ENCODE results near the gene SBF2. TPM values are rescaled to one million over a fixed set of nuclear protein-coding genes. Genes with fewer than 3 reads are reported as not detected.

SBF2 gene
- total RNA-seq, 1 experiment from 2014 or later: 30.2 TPM

GRCh38 chr11:9803685-9804418, 490.2 kb downstream of the SBF2 start:
- no peak overlapping the region for H2AK5ac ChIP-seq (ENCODE audit: insufficient read length, low read length)
- Mint-ChIP-seq H3K4me3 (peak overlapping the region in 1 of 2 experiments; percentile 45; a peak in 1 of 5 replicates), H3K27me3 (ENCODE audit: low read depth) (no peaks in the 10 kb centered on the region), H3K4me1 (peaks cover 25% of the 10 kb centered on the region in 2 experiments), H3K9me3 (no peaks in the 10 kb centered on the region), H3K36me3 (ENCODE audit: insufficient read depth in 1 of 3, low read depth in 3 of 3) (peaks cover 16 to 30% (median 30%) of the 10 kb centered on the region in 3 experiments), H3K27ac (peak overlapping the region; percentile 37 to 92 (median 85))
- no peak overlapping the region for H3K14ac ChIP-seq (ENCODE audit: insufficient read depth, low read length)
- no peak overlapping the region for H3K9ac ChIP-seq (ENCODE audit: extremely low read depth, insufficient read length, low read length)
- no peak for DNase-seq
- H3K27me3 ChIP-seq (ENCODE audit: insufficient read depth, low read length): no peaks in the 10 kb centered on the region
- no peak overlapping the region for H2AFZ ChIP-seq (ENCODE audit: low read length)
- no peaks in the 10 kb centered on the region for H3K79me1 ChIP-seq (ENCODE audit: insufficient read depth, low read depth, low read length, poor library complexity, severe bottlenecking)
- TF ChIP-seq CTCF (conservative IDR thresholded peaks at IDR 0.05): no peak
- H2BK120ac ChIP-seq (ENCODE audit: low read depth, low read length, poor library complexity, severe bottlenecking): no peak overlapping the region
- H3K56ac ChIP-seq (ENCODE audit: insufficient read length, low read depth, low read length): no peak overlapping the region
- H4K8ac ChIP-seq (replicated peaks; ENCODE audit: insufficient read length, low read depth, low read length): no peak overlapping the region
- H3K27ac ChIP-seq (ENCODE audit: insufficient read length, low read depth, low read length): no peak overlapping the region
- no peak overlapping the region for H3K4me2 ChIP-seq (ENCODE audit: insufficient read depth, insufficient read length, low read length)
- no peak overlapping the region for H3K4ac ChIP-seq (ENCODE audit: low read depth, low read length)
- H3K23ac ChIP-seq (ENCODE audit: insufficient read length, low read depth, low read length): no peak overlapping the region
- H4K5ac ChIP-seq (ENCODE audit: insufficient read length, low read depth, low read length): no peak overlapping the region
- H3T11ph ChIP-seq (ENCODE audit: low read length): no peak overlapping the region
- H3K18ac ChIP-seq (ENCODE audit: insufficient read length, low read depth, low read length): no peak overlapping the region
- H4K91ac ChIP-seq (ENCODE audit: insufficient read length, low read depth, low read length): no peak overlapping the region
- no peak overlapping the region for H2BK5ac ChIP-seq (ENCODE audit: insufficient read length, low read length)
- no peak overlapping the region for H2BK20ac ChIP-seq (ENCODE audit: low read depth, low read length, poor library complexity, severe bottlenecking)
- no CpG with 5 or more reads among the region's 5 CpGs for WGBS (ENCODE audit: extremely low coverage, insufficient read length, low lambda C conversion rate)
- H3K23me2 ChIP-seq (ENCODE audit: insufficient read length, low read depth, low read length, poor library complexity, severe bottlenecking): no peaks in the 10 kb centered on the region
- no peaks in the 10 kb centered on the region for H3K79me2 ChIP-seq (ENCODE audit: insufficient read depth, low read length)
- no peaks in the 10 kb centered on the region for H4K20me1 ChIP-seq (ENCODE audit: control insufficient read depth, insufficient read depth, insufficient read length)
- no peak overlapping the region for H2BK15ac ChIP-seq (ENCODE audit: low read depth, low read length)
- 0 out of 2 replicates have a peak, but pooled peaks cover 3% of the 10 kb centered on the region for H3K4me1 ChIP-seq (ENCODE audit: insufficient read depth, low read length)
- no peak overlapping the region for H2BK12ac ChIP-seq (ENCODE audit: insufficient read length, low read depth, low read length)
- no peaks in the 10 kb centered on the region for H3K9me3 ChIP-seq (ENCODE audit: control insufficient read depth, low read depth, low read length)

Measured in H9 (cell line).